Hepatocyte (in vitro differentiated cells): ENCODE data around the gene CFAP53. TPM values are rescaled to one million over a fixed set of nuclear protein-coding genes. Genes with fewer than 3 reads are reported as not detected.
A peak's percentile ranks its signal among the peaks of the same experiment; 100 is the strongest.

Experiments used
- DNase-seq: peaks from one replicate; pipeline ENCODE4 v3.0.0-alpha.2; 2016; ENCODE audit warnings: low spot score
- H2AFZ ChIP-seq: fragments of 200-600 bp; sonication (generic); 2 replicates; pipeline ENCODE4 v1.6.0; 2016; ENCODE audit warnings: antibody characterized with exemption, mild to moderate bottlenecking
- H3K27ac ChIP-seq: fragments of 200-600 bp; sonication (generic); 2 replicates; pipeline ENCODE4 v1.5.1; 2016; ENCODE audit warnings: mild to moderate bottlenecking
- H3K27me3 ChIP-seq: fragments of 200-600 bp; sonication (generic); 2 replicates; pipeline ENCODE4 v1.6.1; 2016
- H3K36me3 ChIP-seq: fragments of 200-600 bp; sonication (generic); replicated peaks from 2 replicates; pipeline ENCODE4 v1.5.1; 2016; ENCODE audit warnings: low read depth; ENCODE audit not compliant: insufficient read depth
- H3K4me1 ChIP-seq: fragments of 200-600 bp; sonication (generic); 2 replicates; pipeline ENCODE4 v1.5.1; 2016; ENCODE audit warnings: mild to moderate bottlenecking, moderate library complexity; ENCODE audit not compliant: insufficient read depth
- H3K4me2 ChIP-seq: fragments of 200-600 bp; sonication (generic); 2 replicates; pipeline ENCODE4 v1.6.0; 2016
- H3K4me3 ChIP-seq: fragments of 200-600 bp; sonication (generic); 2 replicates; pipeline ENCODE4 v1.5.1; 2016; ENCODE audit warnings: mild to moderate bottlenecking
- H3K79me2 ChIP-seq: fragments of 200-600 bp; sonication (generic); 2 replicates; pipeline ENCODE4 v1.6.0; 2017; ENCODE audit warnings: mild to moderate bottlenecking
- H3K9me2 ChIP-seq: fragments of 200-600 bp; sonication (generic); replicated peaks from 2 replicates; pipeline ENCODE4 v1.6.0; 2017; ENCODE audit warnings: mild to moderate bottlenecking; ENCODE audit not compliant: insufficient read depth
- H3K9me3 ChIP-seq: fragments of 200-600 bp; sonication (generic); 2 replicates; pipeline ENCODE4 v1.5.1; 2016; ENCODE audit warnings: low read depth, mild to moderate bottlenecking
- H4K20me1 ChIP-seq: fragments of 200-600 bp; sonication (generic); 2 replicates; pipeline ENCODE4 v1.6.0; 2016; ENCODE audit warnings: mild to moderate bottlenecking; ENCODE audit not compliant: insufficient read depth, poor library complexity, severe bottlenecking
- EZH2 ChIP-seq: fragments of 200-600 bp; sonication (generic); IDR thresholded peaks from 2 replicates; pipeline ENCODE4 v1.6.1; 2016; ENCODE audit warnings: antibody characterized with exemption, mild to moderate bottlenecking, borderline replicate concordance
- EZH2phosphoT487 ChIP-seq: fragments of 200-600 bp; sonication (generic); IDR thresholded peaks from one replicate; pipeline ENCODE4 v1.6.1; 2018; ENCODE audit warnings: antibody characterized with exemption, mild to moderate bottlenecking, low read depth, moderate library complexity; ENCODE audit not compliant: unreplicated experiment, severe bottlenecking
- WGBS: methylation state at CpG from one replicate; pipeline ENCODE4 v1.1.6; 2016; ENCODE audit warnings: low lambda C conversion rate; ENCODE audit errors: missing lambda C conversion rate; 5-methylcytosine and 5-hydroxymethylcytosine counted together
- polyA plus RNA-seq: library from polyadenylated mRNA; unstranded; fragments of >200 nt; fragmentation: Nextera tagmentation; extraction: Ambion mirVana; gene quantifications from 2 replicates; pipeline ENCODE4 v1.2.1, GENCODE V29; 2016
- total RNA-seq: library from RNA; depleted of rRNA; stranded (reverse); fragments of >200 nt; gene quantifications from 2 replicates; pipeline ENCODE4 v1.2.3, GENCODE V29; 2014
- TF ChIP-seq, protein P1 (sequence below): fragments of 200-600 bp; sonication (generic); IDR thresholded peaks from 2 replicates; pipeline ENCODE4 v1.5.1; 2016; ENCODE audit warnings: antibody characterized with exemption, mild to moderate bottlenecking; ENCODE audit not compliant: poor library complexity

Gene CFAP53
- total and polyA plus RNA-seq, 2 experiments from 2014 or later: 0.50 to 0.86 TPM

DNA sequence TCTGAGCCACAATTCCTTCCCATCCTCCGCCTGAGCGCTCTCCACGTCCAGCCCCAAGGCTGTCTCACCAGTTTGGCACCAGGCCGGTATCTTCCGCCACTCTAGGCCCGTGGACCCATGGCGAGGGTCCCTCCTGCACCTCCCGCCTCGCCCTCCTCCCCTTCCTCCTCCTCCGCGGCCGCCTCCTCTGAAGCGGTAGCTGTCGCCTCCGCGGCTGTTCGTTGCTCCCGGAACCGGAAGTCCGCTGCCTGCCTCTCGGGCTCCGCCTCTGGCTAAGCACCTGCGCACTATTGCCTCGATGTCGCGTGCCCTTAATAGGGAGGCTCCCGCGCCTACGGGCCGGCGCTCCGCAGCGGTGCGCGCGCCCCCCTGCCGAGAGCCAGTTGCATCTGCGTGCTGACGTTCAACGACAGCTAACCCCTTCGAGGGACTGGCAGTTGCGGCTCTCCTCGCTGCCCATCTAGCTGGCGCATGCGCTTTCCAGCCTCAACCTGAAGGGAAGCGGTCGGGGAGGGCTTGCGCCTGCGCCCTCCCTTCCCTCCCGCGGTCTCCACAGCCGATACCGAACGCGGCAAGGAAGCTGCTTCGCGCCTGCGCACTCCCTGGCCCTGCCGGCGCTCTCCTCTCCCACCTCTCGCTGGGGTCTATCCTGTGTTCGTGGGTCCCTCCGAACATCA, 15.1 kb upstream of the CFAP53 start, which contains the start of gene MBD1:
TSS of gene MBD1 (minus strand) at position 229 of the 677 bp plus-strand sequence. CDS start 1,531 bp downstream, outside the sequence.
- H3K36me3 ChIP-seq: no peaks in the 10 kb centered on the region
- H3K9me3 ChIP-seq: no peaks in the 10 kb centered on the region
- peak; percentile 99 for DNase-seq
- H3K4me1 ChIP-seq: peaks cover 16% of the 10 kb centered on the region
- H3K9me2 ChIP-seq: no peaks in the 10 kb centered on the region
- peak within 1 kb of the TSS; percentile 93 for H3K27ac ChIP-seq
- WGBS: under 1% methylated on average over 53 of the region's 63 CpGs
- H4K20me1 ChIP-seq: peaks cover 6% of the 10 kb centered on the region
- H3K4me3 ChIP-seq: peak within 1 kb of the TSS; percentile 91
- H3K4me2 ChIP-seq: peak within 1 kb of the TSS; percentile 88
- TF ChIP-seq, protein P1, sequence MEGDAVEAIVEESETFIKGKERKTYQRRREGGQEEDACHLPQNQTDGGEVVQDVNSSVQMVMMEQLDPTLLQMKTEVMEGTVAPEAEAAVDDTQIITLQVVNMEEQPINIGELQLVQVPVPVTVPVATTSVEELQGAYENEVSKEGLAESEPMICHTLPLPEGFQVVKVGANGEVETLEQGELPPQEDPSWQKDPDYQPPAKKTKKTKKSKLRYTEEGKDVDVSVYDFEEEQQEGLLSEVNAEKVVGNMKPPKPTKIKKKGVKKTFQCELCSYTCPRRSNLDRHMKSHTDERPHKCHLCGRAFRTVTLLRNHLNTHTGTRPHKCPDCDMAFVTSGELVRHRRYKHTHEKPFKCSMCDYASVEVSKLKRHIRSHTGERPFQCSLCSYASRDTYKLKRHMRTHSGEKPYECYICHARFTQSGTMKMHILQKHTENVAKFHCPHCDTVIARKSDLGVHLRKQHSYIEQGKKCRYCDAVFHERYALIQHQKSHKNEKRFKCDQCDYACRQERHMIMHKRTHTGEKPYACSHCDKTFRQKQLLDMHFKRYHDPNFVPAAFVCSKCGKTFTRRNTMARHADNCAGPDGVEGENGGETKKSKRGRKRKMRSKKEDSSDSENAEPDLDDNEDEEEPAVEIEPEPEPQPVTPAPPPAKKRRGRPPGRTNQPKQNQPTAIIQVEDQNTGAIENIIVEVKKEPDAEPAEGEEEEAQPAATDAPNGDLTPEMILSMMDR: peak; percentile 19
- no peak for TF ChIP-seq EZH2phosphoT487
- H2AFZ ChIP-seq: peak within 1 kb of the TSS; percentile 83
- H3K79me2 ChIP-seq: peaks cover 34% of the 10 kb centered on the region
- H3K27me3 ChIP-seq: no peaks in the 10 kb centered on the region

DNA sequence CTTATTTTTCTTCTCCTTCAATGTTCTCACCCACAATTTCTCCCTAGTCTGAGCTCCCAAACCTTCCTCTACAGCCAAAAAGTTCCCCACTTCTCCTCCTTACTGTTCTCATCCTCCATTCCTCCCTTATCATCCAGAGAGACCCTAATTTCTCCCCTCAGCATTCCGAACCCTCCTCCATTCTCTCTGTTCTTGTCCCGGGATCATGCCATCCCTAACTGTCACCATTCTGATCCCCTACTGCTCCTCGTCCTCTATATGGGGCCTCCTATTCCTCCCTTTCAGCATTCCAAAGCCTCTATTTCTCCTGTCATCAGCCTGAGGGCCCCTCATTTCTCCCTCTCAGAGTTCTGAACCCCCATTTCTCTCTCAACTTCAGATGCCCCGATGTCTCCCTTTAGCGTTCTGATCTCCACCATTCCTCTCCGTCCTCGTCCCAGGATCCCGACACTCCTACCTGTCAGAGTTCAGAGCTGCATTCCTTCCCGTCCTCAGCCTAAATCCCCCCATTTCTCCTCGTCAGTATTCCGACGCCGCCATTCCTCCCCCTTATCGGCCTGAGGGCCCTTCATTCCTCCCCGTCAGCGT, 14.5 kb upstream of the CFAP53 start:
- peaks cover 29% of the 10 kb centered on the region for H3K79me2 ChIP-seq
- WGBS: 8% methylated on average over 13 of the region's 16 CpGs
- TF ChIP-seq, protein P1: no peak
- no peak for TF ChIP-seq EZH2phosphoT487
- no peak for TF ChIP-seq EZH2

DNA sequence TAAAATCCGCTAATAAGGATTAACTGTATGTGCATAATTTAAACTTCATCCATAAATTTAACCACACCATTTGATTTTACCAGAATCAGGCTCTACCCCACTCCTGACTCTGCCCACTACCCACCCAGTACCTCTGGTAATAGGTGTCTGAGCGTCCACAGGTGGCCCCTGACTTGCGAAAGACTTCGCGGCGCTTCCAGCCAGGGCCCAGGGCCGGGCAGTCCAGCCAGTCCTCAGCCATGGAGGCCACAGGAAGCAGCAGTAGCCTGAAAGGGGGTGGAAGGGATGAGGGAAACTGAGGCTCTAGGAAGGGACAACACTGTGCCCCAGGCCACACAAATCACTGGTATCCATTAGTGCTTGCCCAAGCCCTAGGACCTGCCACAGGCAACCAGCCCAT, 13.5 kb upstream of the CFAP53 start:
- no peak overlapping the region for H3K27ac ChIP-seq
- H2AFZ ChIP-seq: no peak overlapping the region
- H3K9me3 ChIP-seq: no peaks in the 10 kb centered on the region
- peaks cover 16% of the 10 kb centered on the region for H3K4me1 ChIP-seq
- H3K4me3 ChIP-seq: no peak overlapping the region
- TF ChIP-seq EZH2: no peak
- TF ChIP-seq, protein P1: no peak
- TF ChIP-seq EZH2phosphoT487: no peak
- no peaks in the 10 kb centered on the region for H3K27me3 ChIP-seq
- WGBS: 95% methylated on average over 7 of the region's 7 CpGs
- H4K20me1 ChIP-seq: peaks cover 6% of the 10 kb centered on the region
- H3K9me2 ChIP-seq: no peaks in the 10 kb centered on the region
- H3K36me3 ChIP-seq: no peaks in the 10 kb centered on the region
- peaks cover 29% of the 10 kb centered on the region for H3K79me2 ChIP-seq
- H3K4me2 ChIP-seq: peak overlapping the region; percentile 88
- DNase-seq: no peak

More for the DNA sequence above, 14.5 kb upstream of the CFAP53 start:
- H3K4me2 ChIP-seq: peak overlapping the region; percentile 88
- DNase-seq: no peak
- H3K4me3 ChIP-seq: peak overlapping the region; percentile 91
- no peaks in the 10 kb centered on the region for H3K36me3 ChIP-seq
- peaks cover 16% of the 10 kb centered on the region for H3K4me1 ChIP-seq
- H2AFZ ChIP-seq: peak overlapping the region; percentile 63
- H3K9me3 ChIP-seq: no peaks in the 10 kb centered on the region
- H4K20me1 ChIP-seq: peaks cover 6% of the 10 kb centered on the region
- no peaks in the 10 kb centered on the region for H3K27me3 ChIP-seq
- H3K9me2 ChIP-seq: no peaks in the 10 kb centered on the region
- peak overlapping the region; percentile 93 for H3K27ac ChIP-seq
